ENCODE results near the gene REC114. TPM values are rescaled to one million over a fixed set of nuclear protein-coding genes. Genes with fewer than 3 reads are reported as not detected.
"Not testable (repeated sequence)": the region's sequence is repeated elsewhere in the genome, so short reads cannot be mapped to it uniquely, and the experiment has no call there.

The REC114 gene
- total RNA-seq, 2 experiments from 2014 or later, result not detected

DNA sequence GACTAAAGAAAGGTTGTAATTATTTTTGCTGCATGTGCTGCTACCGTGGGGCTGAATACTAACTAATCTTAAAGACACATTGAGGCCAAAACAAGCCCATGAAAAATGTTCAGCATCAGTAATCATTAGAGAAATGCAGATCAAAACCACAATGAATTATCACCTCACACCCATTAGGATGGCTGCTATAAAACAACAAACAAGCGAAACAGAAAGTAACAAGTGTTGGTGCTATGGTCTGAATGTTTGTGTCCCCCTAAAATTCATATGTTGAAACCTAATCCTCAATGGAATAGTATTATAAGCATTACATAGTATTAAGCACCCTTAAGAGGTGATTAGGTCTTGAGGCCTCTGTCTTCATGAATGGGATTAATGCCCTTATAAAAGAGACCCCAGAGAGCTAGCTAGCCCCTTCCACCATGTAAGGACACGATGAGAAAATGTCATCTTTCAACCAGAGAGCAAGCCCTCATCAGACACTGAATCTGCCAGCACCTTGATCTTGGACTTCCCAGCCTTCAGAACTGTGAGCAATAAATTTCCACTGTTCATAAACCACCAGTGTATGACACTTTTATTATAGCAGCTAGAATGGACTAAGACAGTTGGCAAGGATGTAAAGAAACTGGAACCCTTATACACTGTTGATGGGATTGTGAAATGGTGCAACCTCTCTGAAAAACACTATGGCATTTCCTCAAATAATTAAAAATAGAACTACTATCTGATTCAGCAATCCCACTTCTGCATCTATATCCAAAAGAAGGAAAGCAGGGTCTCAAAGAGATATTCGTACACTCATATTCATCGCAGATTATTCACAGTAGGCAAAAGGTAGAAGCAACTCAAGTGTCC is 76.1 kb downstream of the REC114 start:
- Mint-ChIP-seq H3K27ac (no peak overlapping the region), H3K4me3 (no peak overlapping the region), H3K4me1 (peaks cover 15% of the 10 kb centered on the region), H3K36me3 (no peaks in the 10 kb centered on the region), H3K27me3 (peaks cover 3% of the 10 kb centered on the region), H3K9me3 (ENCODE audit: low read depth) (no peaks in the 10 kb centered on the region)
- ATAC-seq (no peak), DNase-seq (no peak)
- CTCF ChIA-PET, result no interaction called here

- ATAC-seq, result no peak
- Mint-ChIP-seq H3K4me1 (peaks cover 15% of the 10 kb centered on the region), H3K36me3 (no peaks in the 10 kb centered on the region), H3K27me3 (peaks cover 18% of the 10 kb centered on the region), H3K4me3 (no peak overlapping the region), H3K27ac (no peak overlapping the region), H3K9me3 (ENCODE audit: low read depth) (no peaks in the 10 kb centered on the region)
- CTCF ChIA-PET, result no interaction called here
- DNase-seq, result no peak
Observed at GRCh38 chr15:73522011-73522410, 79.0 kb downstream of the REC114 start.

DNA sequence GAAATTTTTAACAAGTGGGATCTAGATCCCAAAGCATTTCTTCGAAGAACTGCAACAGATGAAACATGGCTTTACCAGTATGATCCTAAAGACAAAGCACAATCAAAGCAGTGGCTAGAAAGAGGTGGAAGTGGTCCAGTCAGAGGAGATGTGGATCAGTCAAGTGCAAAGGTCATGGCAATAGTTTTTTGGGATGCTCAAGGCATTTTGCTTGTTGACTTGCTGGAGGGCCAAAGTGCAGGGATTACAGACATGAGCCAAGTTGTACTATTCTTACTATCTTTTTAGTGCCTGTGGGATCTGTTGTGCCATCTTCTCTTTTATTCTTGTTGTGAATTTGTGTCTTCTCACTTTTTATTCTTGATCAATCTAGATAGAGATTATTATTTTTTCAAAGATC is 82.0 kb downstream of the REC114 start:
- Mint-ChIP-seq H3K27ac (no peak overlapping the region), H3K27me3 (peaks cover 27% of the 10 kb centered on the region), H3K4me3 (no peak overlapping the region), H3K36me3 (no peaks in the 10 kb centered on the region), H3K4me1 (peaks cover 3% of the 10 kb centered on the region), H3K9me3 (ENCODE audit: low read depth) (no peaks in the 10 kb centered on the region)
- CTCF ChIA-PET, result no interaction called here
- DNase-seq (no peak), ATAC-seq (no peak)

DNA sequence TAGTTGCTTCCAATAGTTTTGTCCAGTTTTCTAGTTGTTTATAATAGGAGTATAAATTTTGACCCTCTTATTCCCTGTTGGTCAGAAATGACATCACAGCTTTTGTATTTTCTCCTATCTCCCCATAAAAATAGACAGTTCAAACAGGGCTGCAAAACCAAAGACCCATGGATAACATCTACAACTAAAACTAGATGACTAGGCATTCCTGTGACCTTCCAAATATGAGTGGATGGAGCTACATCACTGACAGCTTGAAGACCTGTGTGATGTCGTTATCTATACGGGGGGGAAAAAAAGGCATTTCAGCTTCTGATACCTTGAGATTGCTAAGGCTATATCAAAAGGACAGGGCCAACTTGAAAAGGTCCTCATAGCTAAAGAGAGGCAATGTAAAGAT is 84.6 kb downstream of the REC114 start:
- Mint-ChIP-seq H3K27ac (no peak overlapping the region), H3K27me3 (peaks cover 27% of the 10 kb centered on the region), H3K4me1 (no peaks in the 10 kb centered on the region), H3K36me3 (no peaks in the 10 kb centered on the region), H3K4me3 (no peak overlapping the region), H3K9me3 (ENCODE audit: low read depth) (no peaks in the 10 kb centered on the region)
- ATAC-seq (no peak), DNase-seq (no peak)
- CTCF ChIA-PET, result interaction anchor here (1.8 kb wide), 1 partner anchor 109 kb away, joined by 6 read pairs; no protein-coding TSS in a partner anchor

- Mint-ChIP-seq H3K4me3 (no peak overlapping the region), H3K27ac (no peak overlapping the region), H3K27me3 (peaks cover 18% of the 10 kb centered on the region), H3K4me1 (no peaks in the 10 kb centered on the region), H3K9me3 (ENCODE audit: low read depth) (no peaks in the 10 kb centered on the region), H3K36me3 (no peaks in the 10 kb centered on the region)
- no peak for DNase-seq
- CTCF ChIA-PET, result interaction anchor here (0.7 kb wide), 1 partner anchor 238 kb away, joined by 3 read pairs; no protein-coding TSS in a partner anchor
- no peak for ATAC-seq
Observed at GRCh38 chr15:73530649-73531048, 87.7 kb downstream of the REC114 start.

DNA sequence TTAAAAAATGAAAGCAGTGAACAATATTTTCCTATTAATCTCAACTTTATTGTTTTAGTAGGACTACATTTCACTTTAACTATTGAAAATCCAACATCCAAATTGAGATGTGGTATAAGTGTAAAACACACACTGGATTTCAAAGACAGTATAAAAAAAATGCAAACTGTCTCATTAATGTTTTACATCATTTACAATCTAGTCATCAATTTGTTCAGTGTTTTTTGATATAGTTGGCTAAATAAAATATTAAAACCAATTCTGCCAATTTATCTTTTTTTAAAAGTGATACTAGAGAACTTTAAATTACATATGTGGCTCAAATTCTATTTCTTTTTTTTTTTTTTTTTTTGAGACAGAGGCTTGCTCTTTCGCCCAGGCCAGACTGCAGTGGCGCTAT is 95.2 kb downstream of the REC114 start:
- H3K36me3 Mint-ChIP-seq, result no peaks in the 10 kb centered on the region

GRCh38 chr15:73538563-73539211 is 95.7 kb downstream of the REC114 start:
- Mint-ChIP-seq H3K27me3 (peaks cover 3% of the 10 kb centered on the region), H3K36me3 (no peaks in the 10 kb centered on the region), H3K4me3 (no peak overlapping the region), H3K9me3 (ENCODE audit: low read depth) (no peaks in the 10 kb centered on the region), H3K4me1 (no peaks in the 10 kb centered on the region), H3K27ac (no peak overlapping the region)
- ATAC-seq (no peak), DNase-seq (no peak)
- CTCF ChIA-PET, result no interaction called here

More for the DNA sequence above, 95.2 kb downstream of the REC114 start:
- Mint-ChIP-seq H3K27me3 (peaks cover 3% of the 10 kb centered on the region), H3K9me3 (ENCODE audit: low read depth) (no peaks in the 10 kb centered on the region), H3K4me1 (no peaks in the 10 kb centered on the region), H3K4me3 (no peak overlapping the region), H3K27ac (no peak overlapping the region)
- no peak for ATAC-seq
- CTCF ChIA-PET, result interaction anchor here (1.0 kb wide), 1 partner anchor 98 kb away, joined by 6 read pairs; no protein-coding TSS in a partner anchor
- DNase-seq, result no peak

GRCh38 chr15:73539212-73540128 is 96.5 kb downstream of the REC114 start:
- Mint-ChIP-seq H3K36me3 (no peaks in the 10 kb centered on the region), H3K27me3 (peaks cover 3% of the 10 kb centered on the region), H3K27ac (no peak overlapping the region), H3K4me1 (no peaks in the 10 kb centered on the region), H3K9me3 (ENCODE audit: low read depth) (no peaks in the 10 kb centered on the region), H3K4me3 (no peak overlapping the region)
- no peak for ATAC-seq
- CTCF ChIA-PET, result no interaction called here
- DNase-seq, result no peak

- H3K27ac Mint-ChIP-seq, result no peak overlapping the region
- CTCF ChIA-PET, result no interaction called here
- H3K4me1 Mint-ChIP-seq, result no peaks in the 10 kb centered on the region
- no peak overlapping the region for H3K4me3 Mint-ChIP-seq
- no peaks in the 10 kb centered on the region for H3K36me3 Mint-ChIP-seq
- ATAC-seq (no peak), DNase-seq (no peak)
- H3K27me3 Mint-ChIP-seq, result peaks cover 3% of the 10 kb centered on the region
- H3K9me3 Mint-ChIP-seq (ENCODE audit: low read depth), result no peaks in the 10 kb centered on the region
Observed at GRCh38 chr15:73540161-73540560, 97.2 kb downstream of the REC114 start.

DNA sequence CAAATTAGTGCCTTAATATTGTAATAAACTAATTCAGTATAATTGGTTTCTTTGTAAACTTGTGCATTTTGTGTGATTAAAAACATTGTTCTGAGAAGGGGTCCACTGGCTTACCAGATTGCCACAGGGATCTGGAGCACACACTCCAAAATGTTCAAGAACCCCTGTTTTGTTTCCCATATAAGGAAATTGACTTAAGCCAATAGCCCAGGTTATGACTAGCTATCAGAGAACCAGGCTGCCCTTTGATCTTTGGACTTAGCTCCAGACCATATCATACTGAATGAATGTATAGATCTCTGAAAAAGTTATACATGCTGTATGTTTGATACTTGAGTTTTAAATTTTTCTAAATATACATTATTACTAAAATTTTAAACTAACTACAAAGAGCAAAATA is 98.5 kb downstream of the REC114 start:
- Mint-ChIP-seq H3K4me3 (no peak overlapping the region), H3K27me3 (no peaks in the 10 kb centered on the region), H3K4me1 (no peaks in the 10 kb centered on the region), H3K36me3 (no peaks in the 10 kb centered on the region), H3K27ac (no peak overlapping the region), H3K9me3 (ENCODE audit: low read depth) (no peaks in the 10 kb centered on the region)
- ATAC-seq (no peak), DNase-seq (no peak)
- CTCF ChIA-PET, result no interaction called here

GRCh38 chr15:73548925-73549324 is 106.0 kb downstream of the REC114 start:
- not testable (repeated sequence) for H3K4me3 Mint-ChIP-seq; H3K4me1 Mint-ChIP-seq; H3K36me3 Mint-ChIP-seq; H3K9me3 Mint-ChIP-seq (ENCODE audit: low read depth); H3K27me3 Mint-ChIP-seq; H3K27ac Mint-ChIP-seq; ATAC-seq; DNase-seq
- CTCF ChIA-PET, result interaction anchor here (2.4 kb wide), 1 partner anchor 156 kb away, joined by 7 read pairs; no protein-coding TSS in a partner anchor

DNA sequence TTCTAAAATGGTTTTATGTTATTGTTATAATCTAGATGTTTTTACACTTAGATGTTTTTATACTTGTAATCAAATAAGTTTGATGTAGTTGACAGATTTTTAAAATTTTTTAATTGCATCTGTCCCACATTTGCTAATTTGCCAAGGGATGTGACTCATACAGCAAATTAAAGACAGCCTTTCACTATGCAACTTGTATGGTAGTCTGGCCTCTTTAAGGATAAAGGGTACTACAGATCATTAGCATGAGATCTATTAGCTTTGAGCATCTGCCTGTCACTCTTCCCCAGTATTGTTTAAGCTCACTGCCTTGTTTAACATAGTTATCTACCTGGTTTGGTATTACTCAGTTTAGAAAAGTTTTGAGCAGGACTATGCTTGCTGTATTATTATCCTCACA is 107.2 kb downstream of the REC114 start:
- Mint-ChIP-seq H3K27ac (no peak overlapping the region), H3K27me3 (no peaks in the 10 kb centered on the region), H3K36me3 (no peaks in the 10 kb centered on the region), H3K4me3 (no peak overlapping the region), H3K9me3 (ENCODE audit: low read depth) (no peaks in the 10 kb centered on the region), H3K4me1 (no peaks in the 10 kb centered on the region)
- CTCF ChIA-PET, result interaction anchor here (1.4 to 2.4 kb wide), 3 partner anchors 86 to 155 kb away, joined by 4 to 9 read pairs (median 7); no protein-coding TSS in a partner anchor
- DNase-seq (no peak), ATAC-seq (no peak)

- H3K27ac Mint-ChIP-seq, result peak overlapping the region; percentile 3
- CTCF ChIA-PET, result interaction anchor here (0.7 to 4.1 kb wide), 2 partner anchors 9 to 81 kb away, joined by 3 to 31 read pairs; no protein-coding TSS in a partner anchor
- DNase-seq, result no peak
- H3K36me3 Mint-ChIP-seq, result peaks cover 10% of the 10 kb centered on the region
- ATAC-seq, result no peak
- no peaks in the 10 kb centered on the region for H3K9me3 Mint-ChIP-seq (ENCODE audit: low read depth)
- peaks cover 3% of the 10 kb centered on the region for H3K4me1 Mint-ChIP-seq
- H3K27me3 Mint-ChIP-seq, result no peaks in the 10 kb centered on the region
- H3K4me3 Mint-ChIP-seq, result no peak overlapping the region
Observed at GRCh38 chr15:73555080-73555479, 112.1 kb downstream of the REC114 start.
